Body of pancreas (tissue), 4 donors: Measurements from ENCODE around the gene PTGFRN.

Source experiments
- POLR2A ChIP-seq, 3 donors: fragments of 450-650 bp; IDR thresholded peaks; one replicate each; pipeline ENCODE4 v1.6.1; 2016; ENCODE audit warnings: antibody characterized with exemption in 3 of 3, mild to moderate bottlenecking in 2 of 3
- TF ChIP-seq, protein P1 (sequence below), 7 experiments: fragments of 450-650 bp in 4 of 7; fragments of 200-600 bp in 3 of 7; sonication (generic) in 3 of 7; IDR thresholded peaks; one replicate each; pipeline ENCODE4 v1.5.1; 2016 to 2019; ENCODE audit warnings: antibody characterized with exemption in 7 of 7

DNA sequence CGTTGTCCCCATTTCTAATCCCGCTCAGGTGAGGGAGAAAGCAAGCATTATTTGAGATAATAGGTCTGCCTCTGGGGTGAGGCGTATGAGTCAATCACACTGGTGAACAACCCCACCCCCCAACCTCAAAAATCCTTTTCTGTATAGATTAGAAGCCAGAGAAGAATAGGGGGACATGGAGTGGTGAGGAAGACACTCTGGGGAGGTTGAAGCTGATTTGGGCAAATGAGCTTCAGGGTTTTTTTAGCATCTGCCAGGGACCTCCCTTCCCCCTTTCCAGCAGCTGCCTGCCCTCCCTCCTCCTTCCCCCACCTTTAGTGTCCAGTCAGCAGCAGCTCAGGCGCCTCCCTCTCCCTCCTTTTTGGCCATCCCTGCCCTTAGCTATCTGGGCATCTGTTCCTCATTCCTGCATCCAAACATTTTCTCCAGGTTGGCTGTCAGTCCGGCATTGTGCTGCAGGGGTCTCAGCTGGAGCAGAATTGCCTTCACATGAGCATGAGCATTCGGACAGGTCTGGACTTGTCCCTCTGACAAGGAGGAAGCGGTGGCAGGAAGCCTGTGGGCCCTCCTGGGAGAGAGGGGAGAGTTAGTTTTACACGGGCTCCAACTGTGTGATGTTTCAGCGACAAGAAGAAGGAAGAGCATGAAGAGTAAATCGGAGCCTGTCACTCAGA lies 30.8 kb upstream of the PTGFRN start:
- TF ChIP-seq, protein P1, sequence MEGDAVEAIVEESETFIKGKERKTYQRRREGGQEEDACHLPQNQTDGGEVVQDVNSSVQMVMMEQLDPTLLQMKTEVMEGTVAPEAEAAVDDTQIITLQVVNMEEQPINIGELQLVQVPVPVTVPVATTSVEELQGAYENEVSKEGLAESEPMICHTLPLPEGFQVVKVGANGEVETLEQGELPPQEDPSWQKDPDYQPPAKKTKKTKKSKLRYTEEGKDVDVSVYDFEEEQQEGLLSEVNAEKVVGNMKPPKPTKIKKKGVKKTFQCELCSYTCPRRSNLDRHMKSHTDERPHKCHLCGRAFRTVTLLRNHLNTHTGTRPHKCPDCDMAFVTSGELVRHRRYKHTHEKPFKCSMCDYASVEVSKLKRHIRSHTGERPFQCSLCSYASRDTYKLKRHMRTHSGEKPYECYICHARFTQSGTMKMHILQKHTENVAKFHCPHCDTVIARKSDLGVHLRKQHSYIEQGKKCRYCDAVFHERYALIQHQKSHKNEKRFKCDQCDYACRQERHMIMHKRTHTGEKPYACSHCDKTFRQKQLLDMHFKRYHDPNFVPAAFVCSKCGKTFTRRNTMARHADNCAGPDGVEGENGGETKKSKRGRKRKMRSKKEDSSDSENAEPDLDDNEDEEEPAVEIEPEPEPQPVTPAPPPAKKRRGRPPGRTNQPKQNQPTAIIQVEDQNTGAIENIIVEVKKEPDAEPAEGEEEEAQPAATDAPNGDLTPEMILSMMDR (IDR thresholded peaks at IDR 0.05), result no peak
- no peak for TF ChIP-seq POLR2A (IDR thresholded peaks at IDR 0.05)
